Dendritic cell treated with granulocyte-macrophage colony-stimulating factor and Interleukin-4, amounts not matched to agents 40 ng/mL and 50 ng/mL, for 4 days (primary cell): ENCODE results near the gene NPY4R2.
"Not testable (repeated sequence)": the region's sequence is repeated elsewhere in the genome, so short reads cannot be mapped to it uniquely, and the experiment has no call there.

Source experiments
- H3K27ac Mint-ChIP-seq: one replicate; pipeline ENCODE4 v1.8.0; 2022; ENCODE audit warnings: mild to moderate bottlenecking, mixed read lengths
- H3K27me3 Mint-ChIP-seq: one replicate; pipeline ENCODE4 v1.8.0; 2022; ENCODE audit warnings: mild to moderate bottlenecking, mixed read lengths
- H3K36me3 Mint-ChIP-seq: one replicate; pipeline ENCODE4 v1.8.0; 2022; ENCODE audit warnings: low read depth, mixed read lengths
- H3K4me1 Mint-ChIP-seq: one replicate; pipeline ENCODE4 v1.8.0; 2022; ENCODE audit warnings: low read depth, mixed read lengths
- H3K4me3 Mint-ChIP-seq: one replicate; pipeline ENCODE4 v1.8.0; 2022; ENCODE audit warnings: mild to moderate bottlenecking, moderate library complexity, mixed read lengths
- H3K9me3 Mint-ChIP-seq: one replicate; pipeline ENCODE4 v1.8.0; 2022; ENCODE audit warnings: mixed read lengths
- intact Hi-C: fragments of 100-400 bp; cut with micrococcal nuclease; formaldehyde crosslinking; loops from one replicate; pipeline ENCODE4 v1.15.0; 2022

NPY4R2 gene

GRCh38 chr10:47918475-47918874, at the start of gene NPY4R2:
Gene NPY4R2, plus strand, starts transcription at chr10:47918662. Its CDS starts 3,326 bp downstream, at chr10:47921988.
- H3K9me3 Mint-ChIP-seq, H3K36me3 Mint-ChIP-seq, H3K27me3 Mint-ChIP-seq, H3K4me1 Mint-ChIP-seq, H3K27ac Mint-ChIP-seq, intact Hi-C loops, H3K4me3 Mint-ChIP-seq: not testable (repeated sequence)

- H3K27me3 Mint-ChIP-seq, H3K27ac Mint-ChIP-seq, H3K4me1 Mint-ChIP-seq, H3K4me3 Mint-ChIP-seq, H3K9me3 Mint-ChIP-seq, intact Hi-C loops, H3K36me3 Mint-ChIP-seq: not testable (repeated sequence)
Observed at GRCh38 chr10:47870887-47871286, 47.6 kb upstream of the NPY4R2 start.

GRCh38 chr10:47871485-47872180, 46.8 kb upstream of the NPY4R2 start:
- H3K9me3 Mint-ChIP-seq, H3K27me3 Mint-ChIP-seq, intact Hi-C loops, H3K27ac Mint-ChIP-seq, H3K4me1 Mint-ChIP-seq, H3K36me3 Mint-ChIP-seq, H3K4me3 Mint-ChIP-seq: not testable (repeated sequence)

GRCh38 chr10:47872236-47872635, 46.2 kb upstream of the NPY4R2 start:
- H3K27me3 Mint-ChIP-seq, intact Hi-C loops, H3K9me3 Mint-ChIP-seq, H3K36me3 Mint-ChIP-seq, H3K4me3 Mint-ChIP-seq, H3K4me1 Mint-ChIP-seq, H3K27ac Mint-ChIP-seq: not testable (repeated sequence)

- H3K4me1 Mint-ChIP-seq, H3K27ac Mint-ChIP-seq, intact Hi-C loops, H3K9me3 Mint-ChIP-seq, H3K27me3 Mint-ChIP-seq, H3K36me3 Mint-ChIP-seq, H3K4me3 Mint-ChIP-seq: not testable (repeated sequence)
Observed at GRCh38 chr10:47884239-47884638, 34.2 kb upstream of the NPY4R2 start.

- H3K4me1 Mint-ChIP-seq, H3K9me3 Mint-ChIP-seq, intact Hi-C loops, H3K27me3 Mint-ChIP-seq, H3K4me3 Mint-ChIP-seq, H3K27ac Mint-ChIP-seq, H3K36me3 Mint-ChIP-seq: not testable (repeated sequence)
Observed at GRCh38 chr10:47884934-47885333, 33.5 kb upstream of the NPY4R2 start.

GRCh38 chr10:47886356-47886755, 32.1 kb upstream of the NPY4R2 start:
- H3K4me3 Mint-ChIP-seq, intact Hi-C loops, H3K9me3 Mint-ChIP-seq, H3K27ac Mint-ChIP-seq, H3K4me1 Mint-ChIP-seq, H3K36me3 Mint-ChIP-seq, H3K27me3 Mint-ChIP-seq: not testable (repeated sequence)

GRCh38 chr10:47886827-47887226, 31.6 kb upstream of the NPY4R2 start:
- H3K36me3 Mint-ChIP-seq, H3K9me3 Mint-ChIP-seq, H3K4me1 Mint-ChIP-seq, H3K4me3 Mint-ChIP-seq, H3K27me3 Mint-ChIP-seq, H3K27ac Mint-ChIP-seq, intact Hi-C loops: not testable (repeated sequence)

GRCh38 chr10:47890737-47891136, 27.7 kb upstream of the NPY4R2 start:
- H3K36me3 Mint-ChIP-seq, H3K4me3 Mint-ChIP-seq, H3K4me1 Mint-ChIP-seq, H3K27ac Mint-ChIP-seq, intact Hi-C loops, H3K9me3 Mint-ChIP-seq, H3K27me3 Mint-ChIP-seq: not testable (repeated sequence)

GRCh38 chr10:47892494-47893261, 25.8 kb upstream of the NPY4R2 start:
- H3K27ac Mint-ChIP-seq, H3K4me3 Mint-ChIP-seq, H3K27me3 Mint-ChIP-seq, H3K4me1 Mint-ChIP-seq, intact Hi-C loops, H3K9me3 Mint-ChIP-seq, H3K36me3 Mint-ChIP-seq: not testable (repeated sequence)

GRCh38 chr10:47894571-47894970, 23.9 kb upstream of the NPY4R2 start:
- intact Hi-C loops, H3K4me1 Mint-ChIP-seq, H3K9me3 Mint-ChIP-seq, H3K4me3 Mint-ChIP-seq, H3K27me3 Mint-ChIP-seq, H3K36me3 Mint-ChIP-seq, H3K27ac Mint-ChIP-seq: not testable (repeated sequence)

GRCh38 chr10:47897813-47898212, 20.6 kb upstream of the NPY4R2 start:
- intact Hi-C loops, H3K4me3 Mint-ChIP-seq, H3K9me3 Mint-ChIP-seq, H3K27ac Mint-ChIP-seq, H3K4me1 Mint-ChIP-seq, H3K27me3 Mint-ChIP-seq, H3K36me3 Mint-ChIP-seq: not testable (repeated sequence)

GRCh38 chr10:47909333-47909732, 9.1 kb upstream of the NPY4R2 start:
- H3K4me1 Mint-ChIP-seq, H3K27ac Mint-ChIP-seq, H3K9me3 Mint-ChIP-seq, H3K36me3 Mint-ChIP-seq, H3K4me3 Mint-ChIP-seq, intact Hi-C loops, H3K27me3 Mint-ChIP-seq: not testable (repeated sequence)

- intact Hi-C loops, H3K4me1 Mint-ChIP-seq, H3K27ac Mint-ChIP-seq, H3K36me3 Mint-ChIP-seq, H3K9me3 Mint-ChIP-seq, H3K4me3 Mint-ChIP-seq, H3K27me3 Mint-ChIP-seq: not testable (repeated sequence)
Observed at GRCh38 chr10:47910486-47910885, 8.0 kb upstream of the NPY4R2 start.

- H3K9me3 Mint-ChIP-seq, H3K36me3 Mint-ChIP-seq, H3K27me3 Mint-ChIP-seq, H3K27ac Mint-ChIP-seq, intact Hi-C loops, H3K4me1 Mint-ChIP-seq, H3K4me3 Mint-ChIP-seq: not testable (repeated sequence)
Observed at GRCh38 chr10:47914052-47914451, 4.4 kb upstream of the NPY4R2 start.
